GM10266 (cell line): ENCODE measurements around the gene DNM1.

Source experiments
- DNase-seq: peaks from one replicate; pipeline ENCODE4 v3.0.0; 2012; ENCODE audit errors: extremely low spot score
- CTCF ChIP-seq: IDR thresholded peaks from 2 replicates; pipeline ENCODE4 v1.5.1; 2012; ENCODE audit warnings: mild to moderate bottlenecking, low read depth; ENCODE audit not compliant: control insufficient read depth, insufficient read depth; ENCODE audit errors: missing control alignments

Gene DNM1

DNA sequence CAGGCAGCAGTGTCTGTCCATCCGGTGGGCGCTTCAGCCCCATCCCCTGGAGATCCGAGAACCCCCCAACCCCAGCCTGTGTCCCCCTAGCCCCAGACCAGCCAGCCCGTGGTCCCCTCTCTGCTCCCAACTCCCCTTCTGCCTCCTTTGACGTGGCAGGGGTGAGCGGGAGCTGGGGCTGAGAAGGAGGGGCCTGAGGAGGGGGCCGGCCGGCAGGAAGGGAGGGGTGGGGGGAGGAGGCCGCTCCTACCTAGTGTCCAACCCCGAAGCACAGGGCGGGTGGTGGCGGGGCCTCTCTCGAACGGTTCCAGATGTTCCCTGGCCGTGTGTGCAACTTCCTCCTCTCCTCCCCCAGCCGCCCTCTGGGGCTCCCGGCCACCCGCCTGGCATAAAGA lies 41.7 kb downstream of the DNM1 start:
- no peak for TF ChIP-seq CTCF
- no peak for DNase-seq

DNA sequence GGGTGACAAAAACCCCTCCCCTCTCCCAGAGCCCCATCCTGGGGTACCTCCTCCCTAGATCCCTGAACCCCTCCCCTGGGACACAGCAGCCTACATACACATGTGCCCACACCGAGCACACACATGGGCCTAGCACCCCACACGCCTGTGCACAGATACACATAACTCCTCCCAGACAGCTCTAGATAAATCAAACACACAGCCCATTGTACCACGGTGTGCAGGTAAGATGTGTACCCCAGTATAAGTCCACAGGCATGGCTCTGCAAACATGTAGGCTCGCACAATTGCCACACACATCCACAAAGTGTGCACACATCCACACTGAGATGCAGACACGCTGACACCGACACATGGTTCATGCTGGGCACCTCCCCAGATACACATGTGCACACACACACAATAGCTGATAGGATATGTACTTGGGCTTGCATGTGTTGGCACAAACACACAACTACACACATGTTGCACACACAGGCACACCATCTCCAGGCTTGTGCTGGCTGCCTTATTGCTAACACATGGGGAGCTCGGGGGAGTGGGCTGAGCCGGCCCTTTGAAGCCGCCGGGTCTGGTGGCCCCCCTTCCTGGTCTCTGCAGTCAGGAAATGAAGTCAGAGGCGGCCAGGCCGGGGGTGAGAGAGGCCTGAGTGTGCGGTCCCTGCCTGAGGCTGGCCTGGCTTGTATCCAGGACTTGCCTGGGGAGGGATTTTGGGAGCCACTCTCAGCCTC lies 42.4 kb downstream of the DNM1 start:
- DNase-seq = no peak
- TF ChIP-seq CTCF = no peak

DNA sequence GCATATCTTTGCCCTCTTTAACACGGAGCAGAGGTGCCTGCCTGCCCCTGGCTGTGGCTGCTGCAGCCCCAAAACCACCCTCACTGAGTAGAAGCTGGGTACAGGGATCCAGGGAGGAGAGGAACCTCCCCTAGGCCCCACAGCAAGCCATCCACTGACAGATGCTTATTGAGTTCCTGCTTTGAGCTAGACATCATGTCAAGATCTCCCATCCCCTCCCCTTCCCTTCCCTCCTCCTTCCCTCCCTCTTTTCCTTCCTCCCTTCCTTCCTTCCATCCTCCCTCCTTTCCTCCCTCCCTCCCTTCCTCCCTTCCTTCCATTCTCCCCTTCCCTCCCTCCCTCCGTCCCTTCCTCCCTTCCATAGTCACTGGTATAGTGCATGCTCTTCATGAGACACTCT lies 43.3 kb downstream of the DNM1 start:
- DNase-seq = no peak
- TF ChIP-seq CTCF = no peak

DNA sequence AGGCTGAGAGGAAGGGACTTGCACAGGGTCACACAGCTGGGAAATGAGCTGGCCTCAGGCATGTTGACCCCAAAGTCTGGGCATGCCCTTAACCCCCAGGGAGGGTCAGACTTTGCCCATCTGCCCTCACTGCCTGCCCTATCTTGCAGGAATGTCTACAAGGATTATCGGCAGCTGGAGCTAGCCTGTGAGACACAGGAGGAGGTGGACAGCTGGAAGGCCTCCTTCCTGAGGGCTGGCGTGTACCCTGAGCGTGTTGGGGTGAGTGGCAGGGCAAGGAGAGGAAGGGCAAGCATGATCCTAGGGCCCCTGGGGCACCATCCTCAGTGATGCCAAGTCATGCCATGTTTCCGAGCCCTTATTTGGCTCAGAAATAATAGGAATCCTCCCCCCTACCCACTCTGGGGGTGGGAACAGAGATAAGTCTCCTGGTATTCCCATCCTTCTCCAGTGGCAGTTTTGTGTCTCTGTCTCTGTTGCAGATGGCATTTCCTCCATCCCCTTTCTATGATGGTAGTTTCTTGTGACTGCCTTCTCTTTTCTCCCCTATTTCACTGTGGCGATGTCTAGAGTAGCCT lies 44.1 kb downstream of the DNM1 start:
- no peak for DNase-seq
- TF ChIP-seq CTCF = no peak

DNA sequence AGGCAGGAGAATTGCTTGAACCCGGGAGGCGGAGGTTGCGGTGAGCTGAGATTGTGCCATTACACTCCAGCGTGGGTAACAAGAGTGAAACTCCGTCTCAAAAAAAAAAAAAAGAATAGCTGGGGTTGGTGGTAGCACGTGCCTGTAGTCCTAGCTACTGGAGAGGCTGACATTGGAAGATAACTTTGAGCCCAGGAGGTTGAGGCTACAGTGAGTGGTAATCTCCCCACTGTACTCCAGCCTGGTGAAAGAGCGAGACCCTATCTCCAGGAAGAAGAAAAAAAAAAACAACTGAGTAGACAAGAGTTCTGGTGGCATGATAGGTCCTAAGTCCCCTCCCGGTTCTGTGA lies 46.4 kb downstream of the DNM1 start:
- no peak for TF ChIP-seq CTCF
- DNase-seq = no peak

DNA sequence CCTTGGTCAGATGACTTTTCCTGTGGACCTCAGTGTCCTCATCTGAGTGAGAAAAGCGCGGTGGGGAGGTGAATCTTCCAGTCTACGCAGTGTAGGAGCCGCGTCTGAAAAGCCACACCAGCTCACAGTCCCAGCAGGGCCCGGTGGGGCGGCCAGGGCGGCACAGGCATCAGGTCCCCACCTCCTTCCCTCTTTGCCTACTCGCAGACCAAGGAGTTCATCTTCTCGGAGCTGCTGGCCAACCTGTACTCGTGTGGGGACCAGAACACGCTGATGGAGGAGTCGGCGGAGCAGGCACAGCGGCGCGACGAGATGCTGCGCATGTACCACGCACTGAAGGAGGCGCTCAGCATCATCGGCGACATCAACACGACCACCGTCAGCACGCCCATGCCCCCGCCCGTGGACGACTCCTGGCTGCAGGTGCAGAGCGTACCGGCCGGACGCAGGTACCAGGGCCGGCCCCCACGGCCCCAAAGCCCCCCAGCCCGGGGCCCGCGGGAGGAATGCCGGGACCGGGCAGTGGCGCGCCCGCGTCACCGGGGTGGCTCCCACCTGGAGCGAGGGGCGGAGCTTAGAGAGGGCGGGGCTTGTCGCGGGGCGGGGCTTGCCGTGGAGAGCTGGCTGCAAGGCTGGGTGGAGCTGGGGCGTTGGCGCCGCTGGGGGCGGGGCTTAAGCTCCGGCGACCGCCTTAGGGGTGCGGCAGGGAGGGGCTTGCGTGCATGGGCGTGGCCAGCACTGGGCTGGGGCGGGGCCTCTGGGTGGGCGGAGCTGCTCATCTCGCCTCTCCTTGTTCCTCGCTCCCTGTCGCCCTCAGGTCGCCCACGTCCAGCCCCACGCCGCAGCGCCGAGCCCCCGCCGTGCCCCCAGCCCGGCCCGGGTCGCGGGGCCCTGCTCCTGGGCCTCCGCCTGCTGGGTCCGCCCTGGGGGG lies 47.0 kb downstream of the DNM1 start:
- TF ChIP-seq CTCF = no peak
- peak; percentile 100 for DNase-seq
